Hippocampal formation (tissue), 2 donors: Measurements from ENCODE around the gene MANSC1.
A peak's percentile ranks its signal among the peaks of the same experiment; 100 is the strongest.
"Not testable (repeated sequence)": the region's sequence is repeated elsewhere in the genome, so short reads cannot be mapped to it uniquely, and the experiment has no call there.

ENCODE experiments used
- DNase-seq, 2 donors: peaks; one replicate each; lab custom pipeline; 2025; lab: John Stamatoyannopoulos, UW

Gene MANSC1

GRCh38 chr12:12365931-12366431, 15.9 kb upstream of the MANSC1 start:
- DNase-seq, result peak; percentile 31 to 81

GRCh38 chr12:12365446-12365802, 15.4 kb upstream of the MANSC1 start:
- no peak for DNase-seq

- no peak for DNase-seq
These were observed 14.9 kb upstream of the MANSC1 start for GRCh38 chr12:12364787-12365445.

GRCh38 chr12:12358528-12358927, 8.5 kb upstream of the MANSC1 start:
- no peak for DNase-seq

- DNase-seq, result peak in 1 of 2 donors; percentile 70
These were observed 7.8 kb upstream of the MANSC1 start for GRCh38 chr12:12357719-12358461.

GRCh38 chr12:12356896-12357718, 7.1 kb upstream of the MANSC1 start, which contains the start of gene BORCS5:
BORCS5 (plus strand) TSS chr12:12357078; CDS start chr12:12357452, 374 bp downstream.
- peak; percentile 94 for DNase-seq

- DNase-seq, result no peak
These were observed 6.4 kb upstream of the MANSC1 start for GRCh38 chr12:12356467-12356895.

- DNase-seq, result no peak
These were observed 3.8 kb upstream of the MANSC1 start for GRCh38 chr12:12353807-12354206.

- DNase-seq, result no peak
These were observed 3.2 kb upstream of the MANSC1 start for GRCh38 chr12:12353276-12353675.

GRCh38 chr12:12351468-12352185, 1.6 kb upstream of the MANSC1 start:
- DNase-seq, result not testable (repeated sequence)

- no peak for DNase-seq
These were observed 924 bp upstream of the MANSC1 start for GRCh38 chr12:12350868-12351463.

GRCh38 chr12:12338527-12339168, 11.4 kb downstream of the MANSC1 start:
- DNase-seq, result no peak

- no peak for DNase-seq
These were observed 13.5 kb downstream of the MANSC1 start for GRCh38 chr12:12336511-12336910.

GRCh38 chr12:12336049-12336411, 14.0 kb downstream of the MANSC1 start:
- no peak for DNase-seq

GRCh38 chr12:12334367-12335040, 15.5 kb downstream of the MANSC1 start:
- DNase-seq, result no peak

GRCh38 chr12:12333407-12334366, 16.4 kb downstream of the MANSC1 start:
- DNase-seq, result no peak

- no peak for DNase-seq
These were observed 18.1 kb downstream of the MANSC1 start for GRCh38 chr12:12331896-12332295.

- DNase-seq, result no peak
These were observed 18.7 kb downstream of the MANSC1 start for GRCh38 chr12:12331244-12331771.

- DNase-seq, result peak in 1 of 2 donors; percentile 78
These were observed 22.2 kb downstream of the MANSC1 start for GRCh38 chr12:12327802-12328201.
